AG09319 (cell line): ENCODE results near the gene USP10.
"Not testable (repeated sequence)": the region's sequence is repeated elsewhere in the genome, so short reads cannot be mapped to it uniquely, and the experiment has no call there.

ENCODE experiments used
- DNase-seq: peaks from one replicate; pipeline ENCODE4 v3.0.0-alpha.2; 2010; ENCODE audit warnings: low read depth; ENCODE audit errors: extremely low read depth
- CTCF ChIP-seq: IDR thresholded peaks from 2 replicates; pipeline ENCODE4 v1.5.1; 2011; ENCODE audit warnings: low read depth, mild to moderate bottlenecking, inconsistent platforms, low read length, moderate library complexity

The USP10 gene

GRCh38 chr16:84746875-84747274, 47.1 kb downstream of the USP10 start:
- no peak for DNase-seq
- TF ChIP-seq CTCF: peak; percentile 22

GRCh38 chr16:84748247-84748646, 48.4 kb downstream of the USP10 start:
- not testable (repeated sequence) for DNase-seq

GRCh38 chr16:84749072-84749471, 49.3 kb downstream of the USP10 start:
- TF ChIP-seq CTCF: no peak
- DNase-seq: no peak

DNA sequence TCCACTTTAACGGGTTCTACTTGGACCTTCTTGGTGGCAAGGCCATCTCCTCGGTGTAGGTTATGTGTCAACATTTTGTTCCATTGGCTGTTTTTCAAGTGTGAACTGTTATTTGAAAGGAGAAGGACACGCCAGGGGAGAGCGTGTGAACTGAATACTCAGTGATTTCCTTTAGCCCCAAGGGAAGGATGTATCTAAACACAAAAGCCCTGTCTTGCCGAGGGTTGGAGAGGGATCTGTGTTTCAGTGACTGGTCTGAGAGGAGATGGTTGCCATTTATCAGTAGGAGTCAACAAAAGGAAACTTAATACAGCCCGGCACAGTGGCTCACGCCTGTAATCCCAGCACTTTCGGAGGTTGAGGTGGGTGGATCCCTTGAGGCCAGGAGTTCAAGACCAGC, 50.0 kb downstream of the USP10 start:
- no peak for DNase-seq
- TF ChIP-seq CTCF: no peak

DNA sequence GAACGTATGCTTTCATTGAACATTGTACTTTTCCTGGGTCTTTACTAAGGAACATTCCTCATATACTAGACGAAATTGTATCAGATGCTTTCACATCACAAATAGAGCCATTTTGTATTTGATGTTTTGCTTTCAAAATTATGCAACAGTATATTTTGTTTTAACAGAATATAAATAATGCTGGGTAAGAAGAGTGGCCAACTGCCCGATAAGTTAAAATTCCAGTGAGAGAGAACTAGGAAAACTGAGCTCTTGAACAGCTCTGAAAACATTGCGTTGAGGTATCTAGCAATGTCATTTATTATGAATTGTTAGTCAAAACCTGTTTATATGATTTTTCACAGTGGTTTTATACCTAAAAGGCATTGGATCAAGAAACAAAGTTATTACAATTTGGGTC, 50.8 kb downstream of the USP10 start:
- no peak for TF ChIP-seq CTCF
- no peak for DNase-seq

DNA sequence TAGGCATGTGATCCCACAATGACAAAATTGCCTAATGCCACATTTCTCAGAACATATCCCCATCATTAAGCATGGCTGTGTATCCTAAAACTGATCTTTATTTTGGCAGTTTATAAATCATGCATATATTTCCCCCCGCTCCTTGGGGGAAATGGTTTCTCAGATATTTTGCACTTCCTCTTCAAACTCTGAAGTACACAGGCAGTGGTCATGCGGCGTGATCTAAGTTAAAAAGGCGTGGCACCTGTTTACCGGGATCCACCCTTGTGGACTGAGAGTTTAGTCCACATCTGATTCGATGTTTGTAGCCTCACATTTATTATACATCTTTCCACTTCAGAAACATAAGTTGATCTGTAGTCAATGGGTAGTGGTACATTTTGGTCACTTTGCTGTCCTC, 51.4 kb downstream of the USP10 start:
- DNase-seq: no peak
- TF ChIP-seq CTCF: no peak

DNA sequence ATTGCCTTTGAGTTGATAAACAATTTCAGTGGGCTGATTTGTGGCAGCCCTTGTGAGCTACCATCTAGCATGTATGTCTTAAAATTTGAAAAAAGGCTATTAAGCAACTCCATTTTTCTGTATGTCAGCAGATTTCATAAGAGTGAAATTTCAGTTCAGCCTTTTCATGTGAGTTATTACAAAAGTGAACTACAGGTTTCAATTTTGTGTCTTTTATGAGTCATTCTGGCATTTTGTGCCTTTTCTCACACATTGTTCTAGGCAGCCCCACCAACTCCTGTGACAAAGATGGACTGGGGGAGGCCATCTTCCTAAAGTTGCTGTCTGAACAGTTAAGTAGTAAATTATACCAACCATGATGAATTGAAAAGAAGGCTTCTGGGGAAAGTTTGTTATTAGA, 52.1 kb downstream of the USP10 start:
- no peak for TF ChIP-seq CTCF
- no peak for DNase-seq

GRCh38 chr16:84752600-84752999, 52.8 kb downstream of the USP10 start:
- no peak for TF ChIP-seq CTCF
- no peak for DNase-seq
